OCI-LY3 (cell line): ENCODE data around the gene FAM89B.

Source experiments
- H2AFZ ChIP-seq: fragments of 200-600, 300-600 bp; shearing (Covaris generic); 2 replicates; pipeline ENCODE4 v1.6.0; 2014; ENCODE audit warnings: antibody characterized with exemption, low read depth, low read length
- H3K27ac ChIP-seq: fragments of 200-600, 300-600 bp; sonication (generic); 2 replicates; pipeline ENCODE4 v1.5.1; 2014; ENCODE audit warnings: mild to moderate bottlenecking, low read length, moderate library complexity, mixed read lengths
- H3K27me3 ChIP-seq: fragments of 200-600, 300-600 bp; sonication (generic); 2 replicates; pipeline ENCODE4 v1.6.1; 2014; ENCODE audit warnings: low read depth, low read length, mixed read lengths
- H3K36me3 ChIP-seq: fragments of 200-600, 300-600 bp; sonication (generic); replicated peaks from 2 replicates; pipeline ENCODE3; 2014; ENCODE audit warnings: low read depth, low read length, mixed read lengths
- H3K4me1 ChIP-seq: fragments of 300-600, 200-600 bp; sonication (generic); 2 replicates; pipeline ENCODE4 v1.6.1; 2014; ENCODE audit warnings: low read length, mixed read lengths
- H3K4me2 ChIP-seq: fragments of 200-600, 300-600 bp; sonication (generic); 2 replicates; pipeline ENCODE4 v1.6.1; 2014; ENCODE audit warnings: low read length, mixed read lengths
- H3K4me3 ChIP-seq: fragments of 300-600, 200-600 bp; sonication (generic); 2 replicates; pipeline ENCODE4 v1.5.1; 2014; ENCODE audit warnings: antibody characterized with exemption, mild to moderate bottlenecking, low read length, moderate library complexity
- H3K79me2 ChIP-seq: fragments of 300-600, 200-600 bp; shearing (Covaris generic); 2 replicates; pipeline ENCODE4 v1.6.1; 2014; ENCODE audit warnings: mild to moderate bottlenecking, low read length, mixed read lengths
- H3K9ac ChIP-seq: fragments of 300-600, 200-600 bp; shearing (Covaris generic); 2 replicates; pipeline ENCODE4 v1.6.0; 2014; ENCODE audit warnings: mild to moderate bottlenecking, low read length, moderate library complexity
- H3K9me3 ChIP-seq: fragments of 200-600, 300-600 bp; shearing (Covaris generic); 2 replicates; pipeline ENCODE4 v1.6.1; 2014; ENCODE audit warnings: low read length, mixed read lengths; ENCODE audit not compliant: insufficient read depth
- H4K20me1 ChIP-seq: fragments of 200-600, 300-600 bp; sonication (generic); 2 replicates; pipeline ENCODE4 v1.6.1; 2016; ENCODE audit warnings: low read length, mixed read lengths; ENCODE audit not compliant: insufficient read depth
- CTCF ChIP-seq: fragments of 200-600, 300-600 bp; sonication (generic); IDR thresholded peaks from 2 replicates; pipeline ENCODE4 v1.5.1; 2014; ENCODE audit warnings: antibody characterized with exemption, low read length, low read depth
- EZH2phosphoT487 ChIP-seq: fragments of 200-600 bp; shearing (Covaris generic); IDR thresholded peaks from 2 replicates; pipeline ENCODE4 v1.6.1; 2018; ENCODE audit warnings: antibody characterized with exemption, mixed run types, low read depth

The FAM89B gene

GRCh38 chr11:65623177-65623576, 50.8 kb downstream of the FAM89B start:
- Histone ChIP-seq H3K36me3 (peaks cover 67% of the 10 kb centered on the region), H2AFZ (no peak overlapping the region), H3K4me1 (no peaks in the 10 kb centered on the region), H3K79me2 (peaks cover 7% of the 10 kb centered on the region; the same call in 1 of the 2 replicates), H3K9me3 (no peaks in the 10 kb centered on the region), H4K20me1 (no peaks in the 10 kb centered on the region), H3K27me3 (no peaks in the 10 kb centered on the region), H3K4me2 (no peak overlapping the region), H3K4me3 (no peak overlapping the region), H3K27ac (no peak overlapping the region), H3K9ac (no peak overlapping the region)
- no peak for TF ChIP-seq CTCF
- TF ChIP-seq EZH2phosphoT487 = no peak
